Kidney epithelial cell (primary cell): ENCODE results near the gene MXD4. TPM values are rescaled to one million over a fixed set of nuclear protein-coding genes. Genes with fewer than 3 reads are reported as not detected.

Source experiments
- DNase-seq: peaks from one replicate; pipeline ENCODE4 v3.0.0-alpha.2; 2010; ENCODE audit warnings: low read depth
- H3K27me3 ChIP-seq: 2 replicates; pipeline ENCODE4 v1.6.0; 2011; ENCODE audit warnings: low read length; ENCODE audit not compliant: control insufficient read depth, insufficient read depth
- H3K36me3 ChIP-seq: 2 replicates; pipeline ENCODE4 v1.5.1; 2011; ENCODE audit warnings: low read length; ENCODE audit not compliant: control insufficient read depth, insufficient read depth
- H3K4me3 ChIP-seq: 2 replicates; pipeline ENCODE4 v1.5.1; 2011; ENCODE audit warnings: low read depth, mild to moderate bottlenecking, control low read depth, low read length
- CTCF ChIP-seq: IDR thresholded peaks from 2 replicates; pipeline ENCODE4 v1.5.1; 2011; ENCODE audit warnings: mild to moderate bottlenecking, moderate library complexity, low read length, control low read depth, inconsistent platforms; ENCODE audit not compliant: insufficient read depth, poor library complexity, severe bottlenecking
- total RNA-seq: library from RNA; depleted of rRNA; stranded (reverse); fragments of >200 nt; gene quantifications from 2 replicates; pipeline ENCODE4 v1.2.3, GENCODE V29; 2015

Gene MXD4
- total RNA-seq, 1 donor from 2014 or later: 31.8 TPM

DNA sequence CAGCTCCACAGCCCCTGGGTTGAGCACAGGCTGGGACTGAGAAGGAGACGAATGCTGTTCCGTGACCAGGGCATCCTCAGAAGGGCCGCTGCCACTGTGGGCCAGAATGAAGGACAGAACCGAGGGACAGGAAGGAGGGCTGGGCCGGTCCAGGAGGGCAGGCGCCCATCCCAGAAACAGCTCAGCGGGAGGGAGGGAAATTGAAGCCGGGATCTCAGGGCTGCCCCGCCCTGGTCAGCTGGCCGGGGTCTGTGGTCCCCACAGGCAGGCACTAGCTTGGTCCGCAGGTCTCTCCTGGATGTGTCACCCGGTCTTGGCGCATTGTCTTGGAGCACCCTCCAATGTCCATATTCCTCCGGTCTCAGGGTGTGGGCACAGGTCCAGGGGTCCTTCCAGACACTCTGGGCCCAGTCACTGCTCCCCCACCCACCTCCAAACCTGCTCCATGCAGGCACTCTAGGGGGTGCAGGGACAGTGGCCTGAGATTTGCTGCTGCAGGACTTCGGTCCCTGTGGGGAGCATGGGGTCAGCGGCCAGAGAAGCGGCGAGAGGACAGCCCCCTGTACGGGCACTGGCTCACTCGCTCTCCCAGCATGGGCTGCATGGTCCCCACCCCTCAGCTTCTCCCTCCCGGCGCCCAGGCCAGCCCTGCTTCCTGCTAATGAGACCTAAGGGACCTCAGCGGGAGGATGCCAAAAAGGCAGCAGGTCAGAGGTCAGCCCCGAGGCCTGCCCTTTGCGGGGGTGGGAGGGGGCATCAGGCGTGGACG, 23.9 kb upstream of the MXD4 start:
- no peak for DNase-seq
- Histone ChIP-seq H3K27me3 (peaks cover 3% of the 10 kb centered on the region), H3K36me3 (no peaks in the 10 kb centered on the region), H3K4me3 (no peak overlapping the region)
- no peak for TF ChIP-seq CTCF

GRCh38 chr4:2284934-2285612, 23.2 kb upstream of the MXD4 start:
- H3K4me3 ChIP-seq: no peak overlapping the region
- no peak for TF ChIP-seq CTCF
- peak; percentile 32 for DNase-seq
- no peaks in the 10 kb centered on the region for H3K36me3 ChIP-seq
- peaks cover 3% of the 10 kb centered on the region for H3K27me3 ChIP-seq

DNA sequence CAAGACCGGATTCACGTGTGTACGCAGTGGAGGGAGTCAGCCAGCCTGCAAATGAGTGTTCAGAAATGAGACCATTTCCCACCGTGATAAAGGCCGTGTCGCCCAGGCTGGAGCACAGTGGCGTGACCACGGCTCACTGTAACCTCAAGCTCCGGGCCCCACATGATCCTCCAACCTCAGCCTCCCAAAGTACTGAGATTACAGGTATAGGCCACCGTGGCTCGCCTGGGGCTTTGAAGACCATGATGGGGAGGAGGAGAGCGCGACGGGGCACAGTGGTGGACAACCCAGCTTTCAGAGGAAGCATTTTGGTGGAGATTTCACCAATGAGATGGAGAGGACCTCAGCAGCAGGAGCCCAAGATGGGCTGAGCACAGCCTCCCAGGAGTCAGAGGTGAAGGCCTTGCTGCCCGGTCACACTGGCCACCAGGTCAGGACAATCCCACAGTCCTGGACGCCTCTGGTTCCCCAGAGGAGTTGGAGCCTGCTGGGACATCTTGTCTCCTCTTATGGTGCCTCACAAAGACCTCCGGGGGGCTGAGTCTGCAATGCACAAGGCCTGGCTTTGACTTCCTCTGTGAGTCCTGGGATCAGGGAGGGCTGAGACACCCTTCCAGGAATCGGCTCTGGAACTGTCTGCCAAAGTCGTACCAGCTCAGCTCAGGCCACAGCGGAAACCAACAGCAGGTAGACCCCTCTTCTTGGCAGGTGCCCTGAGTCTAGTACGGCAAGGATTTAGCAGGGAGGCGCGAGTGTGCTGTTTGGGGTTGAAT, 22.4 kb upstream of the MXD4 start:
- Histone ChIP-seq H3K4me3 (no peak overlapping the region), H3K27me3 (peaks cover 3% of the 10 kb centered on the region), H3K36me3 (no peaks in the 10 kb centered on the region)
- no peak for DNase-seq
- no peak for TF ChIP-seq CTCF

DNA sequence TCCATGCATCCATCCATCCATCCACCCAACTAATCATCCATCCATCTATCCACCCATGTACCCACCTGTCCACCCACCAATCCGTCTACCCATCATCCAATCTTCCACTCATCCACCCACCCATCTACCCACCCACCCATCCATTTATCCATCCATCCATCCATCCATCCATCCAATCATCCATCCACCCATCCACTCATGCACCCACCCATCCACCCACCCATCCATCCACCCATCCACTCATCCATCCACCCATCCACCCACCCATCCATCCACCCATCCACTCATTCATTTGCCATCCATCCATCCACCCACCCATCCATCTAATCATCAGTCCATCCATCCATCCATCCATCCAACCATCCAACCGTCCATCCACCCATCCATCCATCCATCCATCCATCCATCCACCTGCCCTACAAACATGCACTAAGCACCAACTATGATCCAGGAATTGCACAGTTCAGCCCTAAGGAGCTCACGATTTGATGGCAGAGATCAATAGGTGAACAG, 21.3 kb upstream of the MXD4 start:
- H3K27me3 ChIP-seq: peaks cover 3% of the 10 kb centered on the region
- TF ChIP-seq CTCF: no peak
- DNase-seq: no peak
- H3K4me3 ChIP-seq: no peak overlapping the region
- H3K36me3 ChIP-seq: no peaks in the 10 kb centered on the region

DNA sequence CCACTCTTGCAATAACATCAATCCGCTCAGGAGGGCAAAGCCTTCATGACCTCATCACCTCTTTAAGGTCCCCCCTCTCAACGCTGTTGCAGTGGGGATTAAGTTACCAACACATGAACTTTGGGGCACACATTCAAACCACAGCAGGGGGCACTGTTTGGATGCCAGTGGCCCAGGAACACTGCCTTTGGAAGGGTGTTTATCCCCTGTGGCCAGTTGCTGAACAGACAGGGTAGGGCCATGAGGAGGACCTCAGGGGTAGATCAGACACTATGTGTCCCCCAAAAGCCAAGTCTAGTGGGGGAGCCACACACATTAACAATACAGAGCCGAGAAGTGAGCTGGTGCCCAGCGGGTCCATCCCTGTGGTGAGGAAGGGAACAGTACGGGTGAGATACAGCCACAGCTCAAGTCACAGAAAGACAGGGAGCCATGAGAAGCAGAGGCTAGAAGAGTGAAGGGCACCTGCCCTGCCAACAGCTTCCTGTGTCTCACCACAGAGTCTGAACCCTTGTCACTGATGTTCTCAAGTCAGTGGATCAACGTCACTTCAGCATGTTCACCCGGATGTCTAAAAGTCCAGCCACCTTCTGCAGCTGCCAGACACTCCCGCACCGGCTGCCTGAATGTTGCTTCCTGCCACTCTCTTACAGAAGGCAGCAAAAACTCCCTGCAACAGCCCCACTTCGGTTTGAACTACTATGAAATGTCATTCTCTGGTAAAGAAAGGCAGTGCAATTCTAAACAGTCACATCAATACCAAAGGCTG, 19.9 kb upstream of the MXD4 start:
- Histone ChIP-seq H3K27me3 (no peaks in the 10 kb centered on the region), H3K4me3 (no peak overlapping the region), H3K36me3 (no peaks in the 10 kb centered on the region)
- DNase-seq: no peak
- TF ChIP-seq CTCF: peak; percentile 2
